GM12891 (cell line): ENCODE data around the gene ROBO2.

ENCODE experiments used
- POLR2A ChIP-seq: IDR thresholded peaks from 2 replicates; pipeline ENCODE4 v1.6.1; 2011; ENCODE audit warnings: low read depth, low read length, control low read depth
- POLR2AphosphoS5 ChIP-seq: IDR thresholded peaks from 2 replicates; pipeline ENCODE4 v1.6.1; 2011; ENCODE audit warnings: low read depth, low read length, control low read depth
- POU2F2 ChIP-seq: IDR thresholded peaks from 2 replicates; pipeline ENCODE4 v1.6.1; 2011; ENCODE audit warnings: low read depth, mild to moderate bottlenecking, control low read depth, low read length, moderate library complexity
- TAF1 ChIP-seq: IDR thresholded peaks from 2 replicates; pipeline ENCODE4 v1.6.1; 2011; ENCODE audit warnings: low read depth, low read length, control low read depth

DNA sequence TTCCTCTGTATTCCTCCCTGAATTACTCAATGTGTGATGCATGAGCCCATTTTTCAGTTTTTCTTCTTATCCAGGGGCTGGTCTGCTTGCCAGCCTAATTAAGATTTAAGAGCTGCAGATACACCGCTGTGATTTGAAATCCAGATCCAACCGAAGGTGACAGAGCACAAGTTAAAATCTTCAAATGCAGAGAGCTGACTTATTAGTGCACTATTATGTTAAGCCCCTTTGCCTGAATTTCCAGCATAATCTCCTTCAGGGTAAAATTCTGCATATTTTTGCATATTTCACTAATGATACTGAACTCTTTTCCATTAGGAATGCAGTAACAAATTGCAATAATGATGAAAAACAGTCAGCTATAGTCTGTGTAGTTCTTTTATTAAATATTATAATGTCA, 583.6 kb downstream of the ROBO2 start:
- TF ChIP-seq TAF1 (no peak), POLR2A (no peak), POLR2AphosphoS5 (no peak), POU2F2 (no peak)
